MM.1S (cell line): ENCODE measurements around the gene CCN2.

Experiments
- DNase-seq: peaks from one replicate; pipeline ENCODE4 v3.0.0-alpha.2; 2015
- H2AFZ ChIP-seq: fragments of 300-600 bp; sonication (generic); 2 replicates; pipeline ENCODE4 v1.6.0; 2016; ENCODE audit warnings: antibody characterized with exemption, low read length
- H3F3A ChIP-seq: fragments of 300-600 bp; sonication (generic); 2 replicates; pipeline ENCODE4 v1.6.1; 2016; ENCODE audit warnings: mild to moderate bottlenecking, antibody characterized with exemption, low read length, moderate library complexity, mixed read lengths; ENCODE audit not compliant: insufficient read depth
- H3K27ac ChIP-seq: fragments of 300-600 bp; sonication (generic); 2 replicates; pipeline ENCODE4 v1.5.1; 2016; ENCODE audit warnings: mild to moderate bottlenecking, low read length
- H3K27me3 ChIP-seq: fragments of 300-600 bp; sonication (generic); replicated peaks from 2 replicates; pipeline ENCODE4 v1.6.0; 2016; ENCODE audit warnings: low read length; ENCODE audit not compliant: insufficient read depth
- H3K36me3 ChIP-seq: fragments of 300-600 bp; sonication (generic); replicated peaks from 2 replicates; pipeline ENCODE4 v1.6.1; 2016; ENCODE audit warnings: mild to moderate bottlenecking, low read length, mixed read lengths; ENCODE audit not compliant: insufficient read depth
- H3K4me1 ChIP-seq: fragments of 300-600 bp; sonication (generic); 2 replicates; pipeline ENCODE4 v1.6.1; 2016; ENCODE audit warnings: low read length, mixed read lengths
- H3K4me2 ChIP-seq: fragments of 300-600 bp; sonication (generic); 2 replicates; pipeline ENCODE4 v1.6.0; 2016; ENCODE audit warnings: low read depth, low read length
- H3K4me3 ChIP-seq: fragments of 300-600 bp; sonication (generic); 2 replicates; pipeline ENCODE4 v1.5.1; 2016; ENCODE audit warnings: low read length, mixed read lengths
- H3K79me2 ChIP-seq: fragments of 300-600 bp; sonication (generic); 2 replicates; pipeline ENCODE4 v1.6.1; 2016; ENCODE audit warnings: mixed run types, low read length, mixed read lengths
- H3K9ac ChIP-seq: fragments of 300-600 bp; sonication (generic); 2 replicates; pipeline ENCODE4 v1.6.1; 2016; ENCODE audit warnings: low read length, mixed read lengths
- H3K9me2 ChIP-seq: fragments of 300-600 bp; sonication (generic); replicated peaks from 2 replicates; pipeline ENCODE4 v1.6.1; 2016; ENCODE audit warnings: mild to moderate bottlenecking, low read length, mixed read lengths; ENCODE audit not compliant: insufficient read depth
- H3K9me3 ChIP-seq: fragments of 300-600 bp; sonication (generic); replicated peaks from 2 replicates; pipeline ENCODE4 v1.6.1; 2016; ENCODE audit warnings: mild to moderate bottlenecking, low read length, mixed read lengths; ENCODE audit not compliant: insufficient read depth
- H4K20me1 ChIP-seq: fragments of 300-600 bp; sonication (generic); 2 replicates; pipeline ENCODE4 v1.6.1; 2016; ENCODE audit warnings: mild to moderate bottlenecking, low read length, moderate library complexity, mixed read lengths; ENCODE audit not compliant: insufficient read depth
- CTCF ChIP-seq: fragments of 300-600 bp; sonication (generic); IDR thresholded peaks from 2 replicates; pipeline ENCODE4 v1.5.1; 2016; ENCODE audit warnings: antibody characterized with exemption, low read length, mixed read lengths
- EZH2 ChIP-seq: fragments of 300-600 bp; sonication (generic); optimal IDR thresholded peaks from 2 replicates; pipeline ENCODE3; 2017; ENCODE audit warnings: low read depth, mild to moderate bottlenecking, antibody characterized with exemption, low read length, mixed read lengths
- EZH2phosphoT487 ChIP-seq: fragments of 300-600 bp; sonication (generic); IDR thresholded peaks from 2 replicates; pipeline ENCODE4 v1.6.1; 2018; ENCODE audit warnings: antibody characterized with exemption, low read length

CCN2 gene

DNA sequence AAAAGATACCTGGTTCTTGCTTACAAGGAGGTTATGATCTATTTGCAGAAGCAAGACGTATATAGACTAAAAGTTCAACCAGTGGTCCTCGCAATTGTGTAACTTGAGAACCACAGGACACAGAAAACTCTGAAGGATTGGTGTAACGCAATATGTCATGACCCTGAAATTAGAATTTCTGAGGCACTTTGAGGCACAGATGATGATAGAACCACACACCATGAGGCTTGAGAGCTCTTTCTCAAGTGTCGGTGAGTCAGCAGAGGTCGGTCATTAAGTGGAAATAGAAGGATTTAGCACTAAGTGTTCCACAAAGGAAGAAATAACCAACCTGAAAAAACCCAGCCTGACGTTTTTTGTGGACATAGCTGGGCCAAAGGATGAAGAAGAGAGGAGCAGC, 15.3 kb upstream of the CCN2 start:
- Histone ChIP-seq H2AFZ (no peak overlapping the region), H3K27me3 (no peaks in the 10 kb centered on the region), H3K4me3 (no peak overlapping the region), H3K79me2 (no peaks in the 10 kb centered on the region), H3K4me1 (peaks cover 6% of the 10 kb centered on the region; the same call in 1 of the 2 replicates), H4K20me1 (no peaks in the 10 kb centered on the region), H3K9ac (no peak overlapping the region), H3F3A (no peaks in the 10 kb centered on the region), H3K27ac (no peak overlapping the region), H3K4me2 (no peak overlapping the region), H3K9me3 (no peaks in the 10 kb centered on the region), H3K36me3 (no peaks in the 10 kb centered on the region), H3K9me2 (no peaks in the 10 kb centered on the region)
- no peak for DNase-seq
- TF ChIP-seq EZH2phosphoT487 (no peak), EZH2 (no peak), CTCF (no peak)

- no peaks in the 10 kb centered on the region for H3K9me2 ChIP-seq
- H3K9ac ChIP-seq: no peak overlapping the region
- no peak for DNase-seq
- no peaks in the 10 kb centered on the region for H3K36me3 ChIP-seq
- H3K4me3 ChIP-seq: no peak overlapping the region
- no peaks in the 10 kb centered on the region for H3K9me3 ChIP-seq
- H3F3A ChIP-seq: no peaks in the 10 kb centered on the region
- H4K20me1 ChIP-seq: no peaks in the 10 kb centered on the region
- no peak overlapping the region for H3K4me2 ChIP-seq
- H3K27ac ChIP-seq: no peak overlapping the region
- no peaks in the 10 kb centered on the region for H3K79me2 ChIP-seq
- TF ChIP-seq CTCF (no peak), EZH2 (no peak), EZH2phosphoT487 (no peak)
- H3K4me1 ChIP-seq: no peaks in the 10 kb centered on the region
- no peak overlapping the region for H2AFZ ChIP-seq
- H3K27me3 ChIP-seq: no peaks in the 10 kb centered on the region
Observed at GRCh38 chr6:131963063-131963462, 11.9 kb upstream of the CCN2 start.

DNA sequence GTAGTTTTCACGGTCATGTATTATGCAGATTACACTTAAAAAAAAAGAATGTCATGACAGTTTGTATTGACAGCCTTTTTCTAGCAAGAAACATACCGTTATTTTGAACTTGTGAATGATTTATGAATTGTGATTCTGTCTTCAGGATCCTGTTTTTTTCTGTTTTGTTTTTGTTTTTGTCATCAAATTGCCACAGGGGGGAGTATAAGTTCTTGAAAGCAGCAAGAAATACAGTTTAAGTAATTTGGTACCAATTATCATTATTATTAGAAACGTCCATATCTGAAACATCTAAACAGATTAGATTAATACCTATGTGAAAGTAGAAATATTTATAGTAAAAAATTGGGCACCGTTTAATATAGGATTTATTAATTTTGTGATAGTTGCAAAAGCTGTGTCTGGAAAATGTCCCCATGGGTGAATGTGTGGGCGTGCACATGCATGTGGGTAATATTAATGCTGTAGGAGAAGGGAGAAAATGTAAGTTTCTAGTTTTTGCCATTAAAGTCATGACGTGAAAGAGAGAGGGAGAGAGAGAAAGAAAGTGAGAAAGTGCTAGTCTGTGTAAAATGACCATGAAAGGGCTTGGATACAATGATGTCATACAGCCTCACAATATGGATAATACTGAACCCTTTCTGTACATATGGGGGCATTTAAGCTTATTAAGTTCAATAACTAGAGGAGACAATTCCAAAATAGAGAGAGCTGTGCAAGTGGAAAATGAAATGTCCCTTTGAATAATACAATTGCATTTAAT, 9.4 kb upstream of the CCN2 start:
- DNase-seq: peak; percentile 17
- no peaks in the 10 kb centered on the region for H3K36me3 ChIP-seq
- no peaks in the 10 kb centered on the region for H3K4me1 ChIP-seq
- H3K79me2 ChIP-seq: no peaks in the 10 kb centered on the region
- no peaks in the 10 kb centered on the region for H3K9me2 ChIP-seq
- no peak overlapping the region for H3K9ac ChIP-seq
- H4K20me1 ChIP-seq: no peaks in the 10 kb centered on the region
- peak; percentile 38 for TF ChIP-seq CTCF
- TF ChIP-seq EZH2phosphoT487: no peak
- H3K9me3 ChIP-seq: no peaks in the 10 kb centered on the region
- H3K27me3 ChIP-seq: no peaks in the 10 kb centered on the region
- no peak overlapping the region for H2AFZ ChIP-seq
- H3K4me3 ChIP-seq: no peak overlapping the region
- no peak overlapping the region for H3K4me2 ChIP-seq
- H3F3A ChIP-seq: no peaks in the 10 kb centered on the region
- H3K27ac ChIP-seq: no peak overlapping the region
